ENCODE data around the gene YBX1.
A peak's percentile ranks its signal among the peaks of the same experiment; 100 is the strongest.

The YBX1 gene

DNA sequence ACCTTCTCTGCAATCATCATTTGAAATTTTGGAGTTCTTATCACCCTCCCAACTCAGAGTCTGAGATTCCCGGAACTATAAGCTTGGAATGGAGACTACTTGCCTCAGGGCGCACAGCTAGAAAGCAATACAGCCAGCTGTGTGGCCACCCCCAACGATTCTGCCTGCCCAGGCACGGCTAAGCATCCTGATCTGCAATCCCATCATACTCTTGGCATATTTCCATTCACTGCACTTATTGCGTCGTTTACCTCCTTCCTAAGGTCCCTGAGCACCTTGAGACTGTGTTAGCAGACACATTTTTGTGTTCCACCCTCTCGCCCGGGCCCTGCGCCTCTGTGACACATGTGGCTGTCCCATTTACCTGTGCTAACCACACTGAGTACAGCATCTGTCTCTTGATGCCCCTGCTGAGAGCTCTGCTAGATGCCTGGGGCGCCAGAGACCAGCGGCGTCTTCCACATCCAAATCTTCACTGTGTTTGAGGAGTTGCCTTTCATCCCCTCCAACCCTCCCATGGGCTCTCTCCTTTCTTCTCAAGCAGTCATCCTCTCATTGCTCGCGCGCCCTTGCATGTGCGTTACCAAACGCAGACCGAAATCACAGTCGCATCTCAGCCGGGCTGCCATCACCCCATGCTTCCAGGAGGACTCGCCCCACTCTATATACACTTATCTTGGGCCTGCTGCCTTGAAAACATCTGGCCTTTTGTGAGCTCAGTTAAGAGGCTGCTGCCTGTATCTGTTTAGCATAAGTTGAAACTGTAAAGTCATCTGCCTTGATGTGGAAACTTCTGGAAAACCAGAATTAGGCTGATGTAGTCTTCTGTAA is 61.3 kb downstream of the YBX1 start:
- DNase-seq (ENCODE audit: extremely low spot score) = no peak
- POLR2A ChIA-PET = no interaction called here
- TF ChIP-seq, protein P1, sequence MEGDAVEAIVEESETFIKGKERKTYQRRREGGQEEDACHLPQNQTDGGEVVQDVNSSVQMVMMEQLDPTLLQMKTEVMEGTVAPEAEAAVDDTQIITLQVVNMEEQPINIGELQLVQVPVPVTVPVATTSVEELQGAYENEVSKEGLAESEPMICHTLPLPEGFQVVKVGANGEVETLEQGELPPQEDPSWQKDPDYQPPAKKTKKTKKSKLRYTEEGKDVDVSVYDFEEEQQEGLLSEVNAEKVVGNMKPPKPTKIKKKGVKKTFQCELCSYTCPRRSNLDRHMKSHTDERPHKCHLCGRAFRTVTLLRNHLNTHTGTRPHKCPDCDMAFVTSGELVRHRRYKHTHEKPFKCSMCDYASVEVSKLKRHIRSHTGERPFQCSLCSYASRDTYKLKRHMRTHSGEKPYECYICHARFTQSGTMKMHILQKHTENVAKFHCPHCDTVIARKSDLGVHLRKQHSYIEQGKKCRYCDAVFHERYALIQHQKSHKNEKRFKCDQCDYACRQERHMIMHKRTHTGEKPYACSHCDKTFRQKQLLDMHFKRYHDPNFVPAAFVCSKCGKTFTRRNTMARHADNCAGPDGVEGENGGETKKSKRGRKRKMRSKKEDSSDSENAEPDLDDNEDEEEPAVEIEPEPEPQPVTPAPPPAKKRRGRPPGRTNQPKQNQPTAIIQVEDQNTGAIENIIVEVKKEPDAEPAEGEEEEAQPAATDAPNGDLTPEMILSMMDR (IDR thresholded peaks at IDR 0.05; ENCODE audit: control extremely low read depth, extremely low read depth, low read depth, missing control alignments) = no peak
- CTCF ChIA-PET = interaction anchor here (1.1 to 2.0 kb wide), 3 partner anchors 14 to 165 kb away, joined by 3 to 9 read pairs (median 3); no protein-coding TSS in a partner anchor

- TF ChIP-seq, protein P1 (IDR thresholded peaks at IDR 0.05; ENCODE audit: control extremely low read depth, extremely low read depth, low read depth, missing control alignments) = no peak
- POLR2A ChIA-PET = no interaction called here
- no peak for DNase-seq (ENCODE audit: extremely low spot score)
- CTCF ChIA-PET = interaction anchor here (1.1 to 2.0 kb wide), 4 partner anchors 13 to 166 kb away, joined by 3 to 9 read pairs (median 4); no protein-coding TSS in a partner anchor
Observed at GRCh38 chr1:42744148-42744413, 61.9 kb downstream of the YBX1 start.

- ChIA-PET POLR2A (interaction anchor here (0.5 to 1.0 kb wide), 3 partner anchors 9 to 994 kb away, joined by 3 to 9 read pairs (median 5); partner anchors contain the start of gene YBX1), CTCF (interaction anchor here (0.8 to 4.7 kb wide), 4 partner anchors 13 to 402 kb away, joined by 3 to 35 read pairs (median 9); no protein-coding TSS in a partner anchor)
- TF ChIP-seq, protein P1 (IDR thresholded peaks at IDR 0.05; ENCODE audit: control extremely low read depth, extremely low read depth, low read depth, missing control alignments) = no peak
- no peak for DNase-seq (ENCODE audit: extremely low spot score)
Observed at GRCh38 chr1:42745851-42746250, 63.6 kb downstream of the YBX1 start.

DNA sequence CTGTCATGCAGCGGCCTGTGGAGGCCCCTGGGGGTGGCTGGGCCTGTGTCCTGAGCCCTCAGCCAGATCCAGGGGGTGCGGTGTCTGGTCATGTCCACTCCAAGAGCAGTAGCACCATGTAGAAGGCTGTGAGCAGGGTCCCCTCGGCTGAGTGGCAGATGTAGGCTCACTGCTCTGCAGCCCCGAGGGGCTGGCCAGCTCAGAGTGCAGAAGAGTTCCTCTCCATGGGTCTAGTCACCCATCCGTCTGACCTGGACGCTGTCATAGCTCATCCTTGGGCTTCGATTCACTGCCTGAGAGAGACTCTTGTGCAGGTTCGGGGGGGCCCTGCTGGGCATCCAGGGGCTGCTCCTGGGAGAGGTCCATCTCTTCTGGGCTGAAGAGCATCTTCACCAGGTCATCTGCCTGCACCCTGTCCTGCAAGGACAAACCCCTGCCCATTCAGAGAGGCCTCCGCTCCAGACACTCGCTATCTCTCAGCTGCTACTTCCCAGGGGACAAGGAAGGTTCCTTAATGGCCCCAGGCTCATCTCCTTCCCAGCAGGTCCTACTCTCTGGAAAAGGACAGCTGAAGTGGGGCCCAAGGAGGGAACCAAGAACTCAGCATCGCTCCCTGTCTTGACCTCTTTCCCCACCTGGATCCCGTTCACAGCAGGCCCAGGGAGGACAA is 64.4 kb downstream of the YBX1 start:
- ChIA-PET CTCF (interaction anchor here (0.8 to 4.7 kb wide), 7 partner anchors 9 to 402 kb away, joined by 3 to 35 read pairs (median 5); partner anchors contain the start of genes C1orf50 and P3H1), POLR2A (interaction anchor here (0.5 kb wide), 1 partner anchor 995 kb away, joined by 9 read pairs; no protein-coding TSS in a partner anchor)
- DNase-seq (ENCODE audit: extremely low spot score) = no peak
- TF ChIP-seq, protein P1 (IDR thresholded peaks at IDR 0.05; ENCODE audit: control extremely low read depth, extremely low read depth, low read depth, missing control alignments) = no peak

DNA sequence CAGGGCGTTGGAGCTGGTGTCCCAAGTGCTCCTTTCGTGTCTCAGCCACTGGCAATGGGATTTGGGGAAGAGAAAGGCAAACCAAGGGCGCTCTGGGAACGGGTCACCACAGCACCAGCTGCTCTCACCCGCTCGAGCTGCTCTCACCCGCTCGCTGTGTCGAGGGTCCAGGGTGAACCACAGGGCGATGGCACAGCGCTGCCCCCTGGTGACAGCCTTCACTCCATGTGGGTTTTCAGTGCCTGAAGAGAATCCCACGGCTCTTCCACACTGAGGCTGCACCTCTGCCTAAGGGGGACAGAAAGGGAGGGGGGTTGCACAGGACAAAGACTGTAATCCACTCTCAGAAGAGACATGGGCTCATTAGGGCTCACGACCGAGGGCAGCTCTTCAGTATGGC is 64.9 kb downstream of the YBX1 start:
- POLR2A ChIA-PET = no interaction called here
- peak; percentile 65 for DNase-seq (ENCODE audit: extremely low spot score)
- CTCF ChIA-PET = interaction anchor here (0.8 to 4.7 kb wide), 9 partner anchors 9 to 403 kb away, joined by 3 to 35 read pairs (median 5); partner anchors contain the start of genes C1orf50 and P3H1
- TF ChIP-seq, protein P1 (IDR thresholded peaks at IDR 0.05; ENCODE audit: control extremely low read depth, extremely low read depth, low read depth, missing control alignments) = peak; percentile 59

- TF ChIP-seq, protein P1 (IDR thresholded peaks at IDR 0.05; ENCODE audit: control extremely low read depth, extremely low read depth, low read depth, missing control alignments) = no peak
- ChIA-PET CTCF (interaction anchor here (0.8 to 4.7 kb wide), 4 partner anchors 11 to 404 kb away, joined by 3 to 35 read pairs (median 6); partner anchors contain the start of genes C1orf50 and P3H1), POLR2A (no interaction called here)
- DNase-seq (ENCODE audit: extremely low spot score) = no peak
Observed at GRCh38 chr1:42748021-42748420, 65.8 kb downstream of the YBX1 start.
